Activated B cell treated with CpG ODN at 0.5 μM for 24 hours (primary cell): ENCODE measurements around the gene LRRC27. TPM values are rescaled to one million over a fixed set of nuclear protein-coding genes. Genes with fewer than 3 reads are reported as not detected.

Experiments
- ATAC-seq: fragments of 200-7000 bp; cut with Tn5 transposase; one replicate; pipeline ENCODE4 v1.10.0; 2021; ENCODE audit warnings: low read depth, mild to moderate bottlenecking, moderate library complexity
- CTCF ChIA-PET: fragments of 350-600 bp; sonication (Branson Sonifier 250); formaldehyde crosslinking; loops from one replicate; lab custom pipeline; 2021; ENCODE audit warnings: antibody characterized with exemption; lab: Charles Lee
- POLR2A ChIA-PET: fragments of 350-600 bp; sonication (Branson Sonifier 250); formaldehyde crosslinking; loops from one replicate; lab custom pipeline; 2021; ENCODE audit warnings: antibody characterized with exemption; lab: Charles Lee
- DNase-seq: peaks from one replicate; pipeline ENCODE4 v3.0.0; 2022
- H3K27ac Mint-ChIP-seq: one replicate; pipeline ENCODE4 v1.8.0; 2020; ENCODE audit warnings: mixed read lengths
- H3K27me3 Mint-ChIP-seq: one replicate; pipeline ENCODE4 v1.8.0; 2021; ENCODE audit warnings: mixed read lengths
- H3K36me3 Mint-ChIP-seq: one replicate; pipeline ENCODE4 v1.8.0; 2021; ENCODE audit warnings: low read depth, mixed read lengths
- H3K4me1 Mint-ChIP-seq: one replicate; pipeline ENCODE4 v1.8.0; 2021; ENCODE audit warnings: mixed read lengths
- H3K4me3 Mint-ChIP-seq: one replicate; pipeline ENCODE4 v1.8.0; 2020; ENCODE audit warnings: mild to moderate bottlenecking, mixed read lengths
- H3K9me3 Mint-ChIP-seq: one replicate; pipeline ENCODE4 v1.8.0; 2020; ENCODE audit warnings: mixed read lengths
- CTCF ChIP-seq: fragments of 200-600 bp; IDR thresholded peaks from one replicate; pipeline ENCODE4 v1.8.0; 2022; ENCODE audit warnings: antibody characterized with exemption, mild to moderate bottlenecking
- intact Hi-C: fragments of 100-400 bp; cut with micrococcal nuclease; formaldehyde crosslinking; loops from one replicate; pipeline ENCODE4 v1.15.1; 2024
- total RNA-seq: library from RNA; stranded (reverse); gene quantifications from 2 replicates; pipeline ENCODE4 v1.2.3, GENCODE V29; 2022

Gene LRRC27
- total RNA-seq, 1 donor from 2014 or later: 15.2 TPM

- Mint-ChIP-seq H3K27ac (no peak overlapping the region), H3K27me3 (no peaks in the 10 kb centered on the region), H3K36me3 (peaks cover 21% of the 10 kb centered on the region), H3K4me3 (no peak overlapping the region), H3K9me3 (no peaks in the 10 kb centered on the region), H3K4me1 (peaks cover 38% of the 10 kb centered on the region)
- no peak for DNase-seq
- ATAC-seq: no peak
- POLR2A ChIA-PET: no interaction called here
- intact Hi-C loops: no loop called here
- TF ChIP-seq CTCF: no peak
- CTCF ChIA-PET: interaction anchor here (1.2 kb wide), 1 partner anchor 15 kb away, joined by 3 read pairs; no protein-coding TSS in a partner anchor
These were observed 80.6 kb downstream of the LRRC27 start for GRCh38 chr10:132412316-132413192.

GRCh38 chr10:132413226-132414205 lies 81.5 kb downstream of the LRRC27 start:
- TF ChIP-seq CTCF: no peak
- POLR2A ChIA-PET: no interaction called here
- ATAC-seq (no peak), DNase-seq (no peak)
- intact Hi-C loops: no loop called here
- H3K27me3 Mint-ChIP-seq: no peaks in the 10 kb centered on the region
- CTCF ChIA-PET: no interaction called here
- peaks cover 17% of the 10 kb centered on the region for H3K36me3 Mint-ChIP-seq
- peaks cover 39% of the 10 kb centered on the region for H3K4me1 Mint-ChIP-seq
- no peak overlapping the region for H3K27ac Mint-ChIP-seq
- no peak overlapping the region for H3K4me3 Mint-ChIP-seq
- H3K9me3 Mint-ChIP-seq: no peaks in the 10 kb centered on the region

GRCh38 chr10:132414402-132415016 lies 82.5 kb downstream of the LRRC27 start:
- ATAC-seq: no peak
- ChIA-PET CTCF (interaction anchor here (0.6 kb wide), 1 partner anchor 907 kb away, joined by 3 read pairs; no protein-coding TSS in a partner anchor), POLR2A (no interaction called here)
- intact Hi-C loops: no loop called here
- H3K4me3 Mint-ChIP-seq: no peak overlapping the region
- H3K27ac Mint-ChIP-seq: no peak overlapping the region
- H3K9me3 Mint-ChIP-seq: no peaks in the 10 kb centered on the region
- H3K27me3 Mint-ChIP-seq: no peaks in the 10 kb centered on the region
- TF ChIP-seq CTCF: no peak
- DNase-seq: no peak
- H3K36me3 Mint-ChIP-seq: peaks cover 17% of the 10 kb centered on the region
- H3K4me1 Mint-ChIP-seq: peaks cover 45% of the 10 kb centered on the region

- DNase-seq (no peak), ATAC-seq (no peak)
- intact Hi-C loops: no loop called here
- Mint-ChIP-seq H3K9me3 (no peaks in the 10 kb centered on the region), H3K4me3 (no peak overlapping the region), H3K27ac (no peak overlapping the region), H3K4me1 (peaks cover 48% of the 10 kb centered on the region), H3K36me3 (peaks cover 10% of the 10 kb centered on the region), H3K27me3 (no peaks in the 10 kb centered on the region)
- ChIA-PET POLR2A (no interaction called here), CTCF (interaction anchor here (0.6 kb wide), 1 partner anchor 906 kb away, joined by 3 read pairs; no protein-coding TSS in a partner anchor)
- TF ChIP-seq CTCF: no peak
These were observed 83.3 kb downstream of the LRRC27 start for GRCh38 chr10:132415255-132415654.
